SU-DHL-6 (cell line): ENCODE results near the gene PADI2.

Experiments used
- EZH2phosphoT487 ChIP-seq: fragments of 200-600 bp; sonication (generic), shearing (Covaris generic); conservative IDR thresholded peaks from 2 replicates; pipeline ENCODE4 v1.6.1; 2018; ENCODE audit warnings: mild to moderate bottlenecking, antibody characterized with exemption, low read length, moderate library complexity, mixed read lengths
- TF ChIP-seq, protein P1 (sequence below): fragments of 200-600 bp; sonication (generic); IDR thresholded peaks from one replicate; pipeline ENCODE4 v1.5.1; 2017; ENCODE audit warnings: antibody characterized with exemption, mild to moderate bottlenecking, low read length, moderate library complexity; ENCODE audit not compliant: insufficient read depth, poor library complexity, severe bottlenecking

GRCh38 chr1:17113963-17114362 lies 5.3 kb downstream of the PADI2 start:
- no peak for TF ChIP-seq EZH2phosphoT487
- TF ChIP-seq, protein P1, sequence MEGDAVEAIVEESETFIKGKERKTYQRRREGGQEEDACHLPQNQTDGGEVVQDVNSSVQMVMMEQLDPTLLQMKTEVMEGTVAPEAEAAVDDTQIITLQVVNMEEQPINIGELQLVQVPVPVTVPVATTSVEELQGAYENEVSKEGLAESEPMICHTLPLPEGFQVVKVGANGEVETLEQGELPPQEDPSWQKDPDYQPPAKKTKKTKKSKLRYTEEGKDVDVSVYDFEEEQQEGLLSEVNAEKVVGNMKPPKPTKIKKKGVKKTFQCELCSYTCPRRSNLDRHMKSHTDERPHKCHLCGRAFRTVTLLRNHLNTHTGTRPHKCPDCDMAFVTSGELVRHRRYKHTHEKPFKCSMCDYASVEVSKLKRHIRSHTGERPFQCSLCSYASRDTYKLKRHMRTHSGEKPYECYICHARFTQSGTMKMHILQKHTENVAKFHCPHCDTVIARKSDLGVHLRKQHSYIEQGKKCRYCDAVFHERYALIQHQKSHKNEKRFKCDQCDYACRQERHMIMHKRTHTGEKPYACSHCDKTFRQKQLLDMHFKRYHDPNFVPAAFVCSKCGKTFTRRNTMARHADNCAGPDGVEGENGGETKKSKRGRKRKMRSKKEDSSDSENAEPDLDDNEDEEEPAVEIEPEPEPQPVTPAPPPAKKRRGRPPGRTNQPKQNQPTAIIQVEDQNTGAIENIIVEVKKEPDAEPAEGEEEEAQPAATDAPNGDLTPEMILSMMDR, result no peak
